Sigmoid colon (tissue), 7 donors: ENCODE results near the gene ALPK3. TPM values are rescaled to one million over a fixed set of nuclear protein-coding genes. Genes with fewer than 3 reads are reported as not detected.

Experiments
- DNase-seq: peaks from one replicate; pipeline ENCODE4 v3.0.0-alpha.2; 2019
- H3K27ac ChIP-seq, 4 donors: fragments of 200-600 bp; sonication (generic); one replicate each; pipeline ENCODE4 v1.5.1; 2016 to 2019; ENCODE audit warnings: mild to moderate bottlenecking in 1 of 4
- H3K27me3 ChIP-seq, 3 donors: fragments of 200-600 bp; sonication (generic); one replicate each; pipeline ENCODE4 v1.5.1; 2019; ENCODE audit warnings: mild to moderate bottlenecking in 1 of 3
- H3K36me3 ChIP-seq, 4 donors: fragments of 200-600 bp; sonication (generic); one replicate each; pipeline ENCODE4 v1.5.1; 2016 to 2019
- H3K4me1 ChIP-seq, 4 donors: fragments of 200-600 bp; sonication (generic); one replicate each; pipeline ENCODE4 v1.5.1; 2017 to 2019
- H3K4me3 ChIP-seq, 4 donors: fragments of 200-600 bp; sonication (generic); one replicate each; pipeline ENCODE4 v1.5.1; 2017 to 2019; ENCODE audit warnings: mild to moderate bottlenecking in 2 of 4, moderate library complexity in 1 of 4
- H3K9me3 ChIP-seq, 4 donors: fragments of 200-600 bp in 3 of 4; sonication (generic) in 3 of 4; one replicate each; pipeline versions ENCODE4 v1.5.1 to v1.6.1; 2013 to 2019
- EP300 ChIP-seq, 4 donors: sonication (generic); formaldehyde crosslinking; IDR thresholded peaks; one replicate each; pipeline ENCODE4 v1.6.1; 2017; ENCODE audit warnings: antibody characterized with exemption in 4 of 4
- POLR2A ChIP-seq, 2 donors: fragments of 450-650 bp; IDR thresholded peaks; one replicate each; pipeline ENCODE4 v1.6.1; 2016; ENCODE audit warnings: antibody characterized with exemption in 2 of 2, mild to moderate bottlenecking in 2 of 2, moderate library complexity in 2 of 2
- POLR2AphosphoS5 ChIP-seq, 4 donors: sonication (generic); formaldehyde crosslinking; IDR thresholded peaks; one replicate each; pipeline ENCODE4 v1.6.1; 2017; ENCODE audit warnings: antibody characterized with exemption in 4 of 4
- WGBS, 2 donors: extraction: QIAGEN DNeasy Blood & Tissue Kit; methylation state at CpG; one replicate each; pipeline ENCODE4 v1.1.7; 2013; 5-methylcytosine and 5-hydroxymethylcytosine counted together
- intact Hi-C: fragments of 100-400 bp; cut with DNase I; formaldehyde crosslinking; loops from one replicate; pipeline ENCODE4 v1.15.1; 2023
- polyA plus RNA-seq, 3 donors: library from polyadenylated mRNA; stranded (reverse); fragments of 200-250 nt; gene quantifications; one replicate each; pipeline ENCODE4 v1.2.3, GENCODE V29; 2013
- total RNA-seq, 4 donors: library from RNA; depleted of rRNA; stranded (reverse); fragments of >200 nt; gene quantifications; one replicate each; pipeline ENCODE4 v1.1.0, GENCODE V29; 2016
- TF ChIP-seq, protein P1 (sequence below), 4 experiments: fragments of 450-650 bp in 3 of 4; fragments of 200-600 bp in 1 of 4; IDR thresholded peaks; one replicate each; pipeline ENCODE4 v1.5.1; 2016 to 2019; ENCODE audit warnings: antibody characterized with exemption in 4 of 4, mild to moderate bottlenecking in 3 of 4, moderate library complexity in 2 of 4
- donor health status: healthy with polysubstance abuse.
- donor health status: Bipolar disorder and iron deficiency.
- donor health status: healthy.

ALPK3 gene
- total and polyA plus RNA-seq, 7 donors, result under 0.01 to 41.0 (median 3.9) TPM

DNA sequence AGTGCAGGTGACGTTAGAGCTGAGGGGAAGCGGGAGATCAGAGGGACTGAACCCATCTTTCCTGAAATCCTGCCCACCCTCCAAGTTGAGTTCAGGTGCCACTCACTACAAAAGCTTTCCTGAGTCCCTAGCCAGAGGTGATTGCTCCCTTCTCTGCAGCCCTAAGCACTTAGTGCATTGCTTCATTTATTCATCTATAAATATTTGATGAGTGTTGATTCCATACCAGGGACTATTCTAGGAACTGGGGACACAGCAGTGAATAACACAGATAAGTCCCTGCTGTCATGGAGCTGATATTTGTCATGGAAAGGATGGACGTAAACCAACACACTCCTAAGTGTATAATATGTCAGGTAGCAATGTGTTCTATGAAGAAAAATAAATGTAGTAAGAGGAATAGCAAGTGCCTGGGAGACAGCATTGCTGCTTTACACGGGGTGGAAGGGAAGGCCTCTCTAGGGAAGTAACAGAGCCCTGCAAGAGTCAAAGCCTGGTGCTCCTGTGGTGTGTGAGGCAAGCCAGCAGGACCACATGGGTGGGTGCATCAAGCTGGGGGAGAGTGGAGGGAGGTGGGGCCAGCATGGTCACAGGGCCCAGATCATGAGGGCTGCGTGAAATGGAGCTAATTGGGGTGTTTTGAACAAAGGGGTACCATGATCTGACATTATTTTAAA, 18.6 kb downstream of the ALPK3 start:
- peaks cover 0 to 46% (median 31%) of the 10 kb centered on the region in 4 donors for H3K4me1 ChIP-seq
- intact Hi-C loops, result no loop called here
- TF ChIP-seq POLR2A (IDR thresholded peaks at IDR 0.05), result no peak
- no peak for TF ChIP-seq EP300 (IDR thresholded peaks at IDR 0.05)
- no peak for TF ChIP-seq POLR2AphosphoS5 (IDR thresholded peaks at IDR 0.05)
- TF ChIP-seq, protein P1, sequence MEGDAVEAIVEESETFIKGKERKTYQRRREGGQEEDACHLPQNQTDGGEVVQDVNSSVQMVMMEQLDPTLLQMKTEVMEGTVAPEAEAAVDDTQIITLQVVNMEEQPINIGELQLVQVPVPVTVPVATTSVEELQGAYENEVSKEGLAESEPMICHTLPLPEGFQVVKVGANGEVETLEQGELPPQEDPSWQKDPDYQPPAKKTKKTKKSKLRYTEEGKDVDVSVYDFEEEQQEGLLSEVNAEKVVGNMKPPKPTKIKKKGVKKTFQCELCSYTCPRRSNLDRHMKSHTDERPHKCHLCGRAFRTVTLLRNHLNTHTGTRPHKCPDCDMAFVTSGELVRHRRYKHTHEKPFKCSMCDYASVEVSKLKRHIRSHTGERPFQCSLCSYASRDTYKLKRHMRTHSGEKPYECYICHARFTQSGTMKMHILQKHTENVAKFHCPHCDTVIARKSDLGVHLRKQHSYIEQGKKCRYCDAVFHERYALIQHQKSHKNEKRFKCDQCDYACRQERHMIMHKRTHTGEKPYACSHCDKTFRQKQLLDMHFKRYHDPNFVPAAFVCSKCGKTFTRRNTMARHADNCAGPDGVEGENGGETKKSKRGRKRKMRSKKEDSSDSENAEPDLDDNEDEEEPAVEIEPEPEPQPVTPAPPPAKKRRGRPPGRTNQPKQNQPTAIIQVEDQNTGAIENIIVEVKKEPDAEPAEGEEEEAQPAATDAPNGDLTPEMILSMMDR (IDR thresholded peaks at IDR 0.05), result no peak
- no peak overlapping the region for H3K4me3 ChIP-seq
- H3K27me3 ChIP-seq, result no peaks in the 10 kb centered on the region
- no peak for DNase-seq
- H3K9me3 ChIP-seq, result no peaks in the 10 kb centered on the region
- WGBS, 2 donors, result 83 to 86% methylated on average over 5 of the region's 5 CpGs
- H3K27ac ChIP-seq, result no peak overlapping the region
- H3K36me3 ChIP-seq, result peaks cover 0 to 18% (median 3%) of the 10 kb centered on the region in 4 donors

DNA sequence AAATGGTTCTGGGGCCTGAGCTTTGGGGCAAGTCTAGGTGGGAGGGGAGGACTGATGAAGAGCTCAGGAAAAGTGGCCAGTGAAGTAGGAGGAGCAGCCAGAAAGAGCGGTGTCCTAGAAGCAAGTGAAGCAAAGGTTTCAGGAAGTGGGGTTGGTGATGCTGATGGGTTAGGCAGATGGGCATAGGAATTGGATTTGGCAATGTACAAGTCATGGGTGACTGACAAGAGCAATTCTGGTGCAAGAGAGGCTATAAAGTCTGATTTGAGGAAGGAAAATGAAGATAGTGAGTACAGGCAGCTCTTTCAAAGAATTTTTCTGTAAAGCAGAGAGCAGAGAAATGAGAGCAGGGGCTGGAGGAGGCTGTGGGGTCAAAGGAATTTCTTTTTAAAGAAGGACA, 19.7 kb downstream of the ALPK3 start:
- WGBS, 2 donors, result 93 to 94% methylated on average over 1 of the region's 1 CpG
- intact Hi-C loops, result no loop called here
- Histone ChIP-seq H3K36me3 (peaks cover 0 to 18% (median 3%) of the 10 kb centered on the region in 4 donors), H3K27me3 (no peaks in the 10 kb centered on the region), H3K9me3 (no peaks in the 10 kb centered on the region), H3K27ac (no peak overlapping the region), H3K4me3 (no peak overlapping the region), H3K4me1 (peaks cover 0 to 50% (median 39%) of the 10 kb centered on the region in 4 donors)
- TF ChIP-seq, protein P1 (IDR thresholded peaks at IDR 0.05), result no peak
- TF ChIP-seq EP300 (IDR thresholded peaks at IDR 0.05) (no peak), POLR2AphosphoS5 (IDR thresholded peaks at IDR 0.05) (no peak), POLR2A (IDR thresholded peaks at IDR 0.05) (no peak)
- no peak for DNase-seq

DNA sequence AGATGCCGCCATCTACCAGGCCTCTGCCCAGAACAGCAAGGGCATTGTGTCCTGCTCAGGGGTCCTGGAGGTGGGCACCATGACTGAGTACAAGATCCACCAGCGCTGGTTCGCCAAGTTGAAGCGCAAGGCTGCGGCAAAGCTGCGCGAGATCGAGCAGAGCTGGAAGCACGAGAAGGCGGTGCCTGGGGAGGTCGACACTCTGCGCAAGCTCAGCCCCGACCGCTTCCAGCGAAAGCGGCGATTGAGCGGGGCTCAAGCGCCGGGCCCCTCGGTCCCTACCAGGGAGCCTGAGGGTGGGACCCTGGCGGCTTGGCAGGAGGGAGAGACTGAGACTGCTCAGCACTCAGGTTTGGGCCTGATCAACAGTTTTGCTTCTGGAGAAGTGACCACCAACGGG, 22.6 kb downstream of the ALPK3 start:
- TF ChIP-seq, protein P1 (IDR thresholded peaks at IDR 0.05), result no peak
- no peak for TF ChIP-seq POLR2A (IDR thresholded peaks at IDR 0.05)
- 97 to 98% methylated on average over 23 of the region's 23 CpGs for WGBS, 2 donors
- peaks cover 0 to 36% (median 32%) of the 10 kb centered on the region in 4 donors for H3K4me1 ChIP-seq
- peaks cover 0 to 13% (median 0%) of the 10 kb centered on the region in 4 donors for H3K36me3 ChIP-seq
- intact Hi-C loops, result loop anchor here (5.0 to 10.0 kb wide), 2 partner anchors 92 to 125 kb away; partner anchors contain the start of genes SEC11A and ZNF592
- no peaks in the 10 kb centered on the region for H3K27me3 ChIP-seq
- DNase-seq, result no peak
- no peak overlapping the region for H3K4me3 ChIP-seq
- peak overlapping the region; percentile 75 to 90 (median 82) for H3K27ac ChIP-seq
- no peaks in the 10 kb centered on the region for H3K9me3 ChIP-seq

DNA sequence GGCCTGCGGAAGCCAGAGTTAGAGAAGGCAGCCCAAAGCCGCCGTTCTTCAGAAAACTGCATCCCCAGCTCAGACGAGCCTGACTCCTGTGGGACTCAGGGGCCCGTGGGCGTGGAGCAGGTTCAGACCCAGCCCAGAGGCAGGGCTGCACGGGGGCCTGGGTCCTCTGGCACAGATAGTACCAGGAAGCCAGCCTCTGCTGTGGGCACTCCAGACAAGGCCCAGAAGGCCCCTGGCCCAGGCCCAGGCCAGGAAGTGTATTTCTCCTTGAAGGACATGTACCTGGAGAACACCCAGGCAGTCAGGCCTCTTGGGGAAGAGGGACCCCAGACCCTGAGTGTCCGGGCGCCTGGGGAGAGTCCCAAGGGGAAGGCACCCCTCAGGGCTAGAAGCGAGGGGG, 23.1 kb downstream of the ALPK3 start:
- H3K4me1 ChIP-seq, result peaks cover 0 to 41% (median 33%) of the 10 kb centered on the region in 4 donors
- peaks cover 0 to 13% (median 0%) of the 10 kb centered on the region in 4 donors for H3K36me3 ChIP-seq
- 87 to 90% methylated on average over 10 of the region's 10 CpGs for WGBS, 2 donors
- intact Hi-C loops, result loop anchor here (5.0 to 10.0 kb wide), 2 partner anchors 93 to 125 kb away; partner anchors contain the start of genes SEC11A and ZNF592
- TF ChIP-seq, protein P1 (IDR thresholded peaks at IDR 0.05), result no peak
- TF ChIP-seq EP300 (IDR thresholded peaks at IDR 0.05), result no peak
- TF ChIP-seq POLR2A (IDR thresholded peaks at IDR 0.05), result no peak
- TF ChIP-seq POLR2AphosphoS5 (IDR thresholded peaks at IDR 0.05), result no peak
- H3K4me3 ChIP-seq, result no peak overlapping the region
- H3K27ac ChIP-seq, result peak overlapping the region; percentile 75 to 90 (median 82)
- H3K9me3 ChIP-seq, result no peaks in the 10 kb centered on the region
- H3K27me3 ChIP-seq, result no peaks in the 10 kb centered on the region
- DNase-seq, result no peak
